ENCODE results near the gene CSF1. TPM values are rescaled to one million over a fixed set of nuclear protein-coding genes. Genes with fewer than 3 reads are reported as not detected.

Gene CSF1
- total RNA-seq, 1 donor from 2014 or later = 0.89 TPM

DNA sequence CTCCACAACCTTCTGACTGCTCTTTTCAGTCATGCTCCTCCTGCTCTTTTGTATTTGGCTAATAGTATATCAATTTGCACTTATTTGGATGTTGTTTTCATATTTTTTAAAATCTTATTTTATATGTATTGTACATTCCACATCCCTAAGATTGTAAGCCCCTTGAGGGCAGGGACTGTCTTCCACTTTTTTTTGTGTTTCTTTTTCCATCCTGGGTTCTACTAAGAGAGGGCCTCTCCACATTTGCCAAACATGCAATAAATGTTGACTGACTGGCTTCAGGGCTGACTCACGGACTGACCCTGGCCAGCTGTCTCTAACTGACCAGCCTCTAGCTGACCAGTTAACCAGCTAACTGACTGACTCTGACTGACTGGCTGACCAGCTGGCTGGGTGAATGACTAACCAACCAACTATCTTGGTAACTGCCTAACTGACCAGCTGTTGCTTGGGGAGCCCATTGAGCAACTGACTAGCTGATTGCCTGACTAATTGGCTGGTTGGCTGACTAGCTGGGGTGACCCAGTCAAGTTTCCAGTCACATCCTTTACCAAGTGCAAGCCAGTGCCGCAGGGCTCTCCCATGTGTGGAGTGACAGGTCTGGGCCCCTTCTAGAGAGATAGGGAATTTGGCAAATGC, 16.1 kb downstream of the CSF1 start:
- TF ChIP-seq, protein P1, sequence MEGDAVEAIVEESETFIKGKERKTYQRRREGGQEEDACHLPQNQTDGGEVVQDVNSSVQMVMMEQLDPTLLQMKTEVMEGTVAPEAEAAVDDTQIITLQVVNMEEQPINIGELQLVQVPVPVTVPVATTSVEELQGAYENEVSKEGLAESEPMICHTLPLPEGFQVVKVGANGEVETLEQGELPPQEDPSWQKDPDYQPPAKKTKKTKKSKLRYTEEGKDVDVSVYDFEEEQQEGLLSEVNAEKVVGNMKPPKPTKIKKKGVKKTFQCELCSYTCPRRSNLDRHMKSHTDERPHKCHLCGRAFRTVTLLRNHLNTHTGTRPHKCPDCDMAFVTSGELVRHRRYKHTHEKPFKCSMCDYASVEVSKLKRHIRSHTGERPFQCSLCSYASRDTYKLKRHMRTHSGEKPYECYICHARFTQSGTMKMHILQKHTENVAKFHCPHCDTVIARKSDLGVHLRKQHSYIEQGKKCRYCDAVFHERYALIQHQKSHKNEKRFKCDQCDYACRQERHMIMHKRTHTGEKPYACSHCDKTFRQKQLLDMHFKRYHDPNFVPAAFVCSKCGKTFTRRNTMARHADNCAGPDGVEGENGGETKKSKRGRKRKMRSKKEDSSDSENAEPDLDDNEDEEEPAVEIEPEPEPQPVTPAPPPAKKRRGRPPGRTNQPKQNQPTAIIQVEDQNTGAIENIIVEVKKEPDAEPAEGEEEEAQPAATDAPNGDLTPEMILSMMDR (IDR thresholded peaks at IDR 0.05; ENCODE audit: unreplicated experiment) = no peak
- no peak for DNase-seq (ENCODE audit: low spot score, unreplicated experiment)
- H3K27me3 Mint-ChIP-seq = no peaks in the 10 kb centered on the region
- H3K36me3 Mint-ChIP-seq (ENCODE audit: insufficient read depth) = no peaks in the 10 kb centered on the region
- H3K4me1 Mint-ChIP-seq (ENCODE audit: low read depth) = peaks cover 19% of the 10 kb centered on the region
- no peaks in the 10 kb centered on the region for H3K9me3 Mint-ChIP-seq (ENCODE audit: low read depth)
- H3K4me3 Mint-ChIP-seq (ENCODE audit: low read depth) = no peak overlapping the region
- no peak overlapping the region for H3K27ac Mint-ChIP-seq

DNA sequence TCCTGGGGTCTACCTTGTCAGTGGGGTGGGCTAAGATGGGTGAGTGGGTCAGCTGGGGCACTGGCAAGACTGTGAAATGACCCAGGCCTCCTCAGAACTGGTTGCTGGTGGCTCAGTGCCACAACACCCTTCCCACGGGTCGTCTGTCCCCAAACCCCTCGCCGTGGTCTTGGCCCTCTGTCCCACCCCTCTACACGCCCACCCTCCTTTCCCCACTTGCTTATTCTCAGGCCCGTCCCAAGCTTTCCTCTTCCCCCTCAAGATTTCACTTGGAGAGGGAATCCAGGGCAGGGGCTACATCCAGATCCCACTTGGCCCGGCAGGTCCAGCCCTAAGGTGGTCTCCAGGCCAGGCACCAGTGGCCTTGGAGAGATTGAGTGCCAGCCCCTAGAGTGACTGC, 16.7 kb downstream of the CSF1 start:
- H3K9me3 Mint-ChIP-seq (ENCODE audit: low read depth) = no peaks in the 10 kb centered on the region
- TF ChIP-seq, protein P1 (IDR thresholded peaks at IDR 0.05; ENCODE audit: unreplicated experiment) = no peak
- no peak overlapping the region for H3K27ac Mint-ChIP-seq
- no peak for DNase-seq (ENCODE audit: low spot score, unreplicated experiment)
- no peaks in the 10 kb centered on the region for H3K27me3 Mint-ChIP-seq
- H3K4me3 Mint-ChIP-seq (ENCODE audit: low read depth) = no peak overlapping the region
- peaks cover 24% of the 10 kb centered on the region for H3K4me1 Mint-ChIP-seq (ENCODE audit: low read depth)
- no peaks in the 10 kb centered on the region for H3K36me3 Mint-ChIP-seq (ENCODE audit: insufficient read depth)

DNA sequence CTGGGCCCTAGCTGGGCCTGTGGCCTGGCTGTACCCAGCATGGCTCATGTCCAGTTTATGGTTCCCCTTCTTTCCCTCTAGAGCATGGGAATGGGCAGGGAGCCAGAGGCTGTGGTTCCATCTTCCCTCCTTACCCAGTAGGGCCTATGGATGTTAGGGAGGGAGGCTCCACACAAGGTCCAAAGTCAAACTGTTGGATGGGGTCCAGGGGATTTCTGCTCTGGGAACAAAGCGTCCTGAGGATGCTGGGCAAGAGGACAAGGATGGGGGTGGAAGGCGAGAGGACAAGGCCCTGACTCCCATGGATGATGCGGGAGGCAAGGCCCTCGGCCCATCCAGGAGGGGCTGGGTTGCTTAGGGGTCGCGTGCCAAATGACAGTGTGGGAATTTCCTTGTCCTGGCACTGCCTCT, 17.3 kb downstream of the CSF1 start:
- H3K4me3 Mint-ChIP-seq (ENCODE audit: low read depth) = no peak overlapping the region
- no peaks in the 10 kb centered on the region for H3K27me3 Mint-ChIP-seq
- DNase-seq (ENCODE audit: low spot score, unreplicated experiment) = no peak
- peaks cover 26% of the 10 kb centered on the region for H3K4me1 Mint-ChIP-seq (ENCODE audit: low read depth)
- no peak overlapping the region for H3K27ac Mint-ChIP-seq
- H3K9me3 Mint-ChIP-seq (ENCODE audit: low read depth) = no peaks in the 10 kb centered on the region
- TF ChIP-seq, protein P1 (IDR thresholded peaks at IDR 0.05; ENCODE audit: unreplicated experiment) = no peak
- no peaks in the 10 kb centered on the region for H3K36me3 Mint-ChIP-seq (ENCODE audit: insufficient read depth)

DNA sequence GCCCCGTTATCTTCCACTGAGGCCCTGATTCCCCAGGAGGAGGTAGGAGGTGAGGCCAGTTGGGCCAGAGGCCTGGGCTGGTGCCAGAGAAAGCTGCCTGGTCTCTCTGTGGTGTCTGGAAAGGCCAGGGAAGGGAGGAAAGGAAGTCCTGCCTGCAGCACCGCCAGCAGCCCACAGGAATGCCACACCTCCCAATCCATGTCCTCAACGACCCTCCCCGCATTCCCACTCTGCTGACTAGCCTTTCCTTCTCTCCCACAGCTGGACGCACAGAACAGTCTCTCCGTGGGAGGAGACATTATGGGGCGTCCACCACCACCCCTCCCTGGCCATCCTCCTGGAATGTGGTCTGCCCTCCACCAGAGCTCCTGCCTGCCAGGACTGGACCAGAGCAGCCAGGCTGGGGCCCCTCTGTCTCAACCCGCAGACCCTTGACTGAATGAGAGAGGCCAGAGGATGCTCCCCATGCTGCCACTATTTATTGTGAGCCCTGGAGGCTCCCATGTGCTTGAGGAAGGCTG, 18.0 kb downstream of the CSF1 start:
- H3K36me3 Mint-ChIP-seq (ENCODE audit: insufficient read depth) = no peaks in the 10 kb centered on the region
- no peaks in the 10 kb centered on the region for H3K27me3 Mint-ChIP-seq
- TF ChIP-seq, protein P1 (IDR thresholded peaks at IDR 0.05; ENCODE audit: unreplicated experiment) = no peak
- H3K4me1 Mint-ChIP-seq (ENCODE audit: low read depth) = peaks cover 26% of the 10 kb centered on the region
- no peak for DNase-seq (ENCODE audit: low spot score, unreplicated experiment)
- peak overlapping the region; percentile 56 for H3K27ac Mint-ChIP-seq
- no peaks in the 10 kb centered on the region for H3K9me3 Mint-ChIP-seq (ENCODE audit: low read depth)
- H3K4me3 Mint-ChIP-seq (ENCODE audit: low read depth) = no peak overlapping the region

DNA sequence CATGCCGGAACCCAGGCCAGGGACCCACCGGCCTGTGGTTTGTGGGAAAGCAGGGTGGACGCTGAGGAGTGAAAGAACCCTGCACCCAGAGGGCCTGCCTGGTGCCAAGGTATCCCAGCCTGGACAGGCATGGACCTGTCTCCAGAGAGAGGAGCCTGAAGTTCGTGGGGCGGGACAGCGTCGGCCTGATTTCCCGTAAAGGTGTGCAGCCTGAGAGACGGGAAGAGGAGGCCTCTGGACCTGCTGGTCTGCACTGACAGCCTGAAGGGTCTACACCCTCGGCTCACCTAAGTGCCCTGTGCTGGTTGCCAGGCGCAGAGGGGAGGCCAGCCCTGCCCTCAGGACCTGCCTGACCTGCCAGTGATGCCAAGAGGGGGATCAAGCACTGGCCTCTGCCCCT, 18.5 kb downstream of the CSF1 start:
- TF ChIP-seq, protein P1 (IDR thresholded peaks at IDR 0.05; ENCODE audit: unreplicated experiment) = no peak
- Mint-ChIP-seq H3K27me3 (no peaks in the 10 kb centered on the region), H3K9me3 (ENCODE audit: low read depth) (no peaks in the 10 kb centered on the region), H3K36me3 (ENCODE audit: insufficient read depth) (no peaks in the 10 kb centered on the region), H3K4me3 (ENCODE audit: low read depth) (no peak overlapping the region), H3K4me1 (ENCODE audit: low read depth) (peaks cover 28% of the 10 kb centered on the region), H3K27ac (no peak overlapping the region)
- no peak for DNase-seq (ENCODE audit: low spot score, unreplicated experiment)
